ENCODE data around the gene SULT1B1.

DNA sequence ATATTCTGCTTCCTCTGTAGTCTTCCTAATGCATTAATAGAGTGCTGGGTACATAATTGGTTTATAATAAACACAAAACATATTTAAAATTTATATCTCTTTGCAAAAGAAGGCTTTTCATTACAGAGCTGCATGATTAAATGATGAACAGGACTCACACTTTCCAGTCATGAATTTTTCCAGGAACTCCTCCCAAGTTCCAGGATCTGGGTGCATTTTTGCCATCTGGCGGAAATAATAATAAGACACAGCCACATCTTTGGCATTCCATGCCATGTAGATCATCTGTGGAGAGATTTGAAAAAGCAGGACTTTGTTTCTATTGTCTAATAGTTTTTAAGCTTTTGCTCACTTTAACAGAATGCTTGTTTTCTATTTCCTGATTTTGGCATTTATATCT lies 40.2 kb upstream of the SULT1B1 start:
- TF ChIP-seq POLR2A (IDR thresholded peaks at IDR 0.05; ENCODE audit: low read depth, low read length) (no peak), TAF1 (IDR thresholded peaks at IDR 0.05; ENCODE audit: low read depth, low read length) (no peak), POLR2AphosphoS5 (IDR thresholded peaks at IDR 0.05; ENCODE audit: low read depth, low read length) (no peak), SPI1 (IDR thresholded peaks at IDR 0.05; ENCODE audit: low read depth, low read length) (no peak)

Measured in GM12891 (cell line).